ENCODE measurements around the gene ARHGAP22. TPM values are rescaled to one million over a fixed set of nuclear protein-coding genes. Genes with fewer than 3 reads are reported as not detected.

The ARHGAP22 gene
- total RNA-seq, 1 donor from 2014 or later = 86.3 TPM

DNA sequence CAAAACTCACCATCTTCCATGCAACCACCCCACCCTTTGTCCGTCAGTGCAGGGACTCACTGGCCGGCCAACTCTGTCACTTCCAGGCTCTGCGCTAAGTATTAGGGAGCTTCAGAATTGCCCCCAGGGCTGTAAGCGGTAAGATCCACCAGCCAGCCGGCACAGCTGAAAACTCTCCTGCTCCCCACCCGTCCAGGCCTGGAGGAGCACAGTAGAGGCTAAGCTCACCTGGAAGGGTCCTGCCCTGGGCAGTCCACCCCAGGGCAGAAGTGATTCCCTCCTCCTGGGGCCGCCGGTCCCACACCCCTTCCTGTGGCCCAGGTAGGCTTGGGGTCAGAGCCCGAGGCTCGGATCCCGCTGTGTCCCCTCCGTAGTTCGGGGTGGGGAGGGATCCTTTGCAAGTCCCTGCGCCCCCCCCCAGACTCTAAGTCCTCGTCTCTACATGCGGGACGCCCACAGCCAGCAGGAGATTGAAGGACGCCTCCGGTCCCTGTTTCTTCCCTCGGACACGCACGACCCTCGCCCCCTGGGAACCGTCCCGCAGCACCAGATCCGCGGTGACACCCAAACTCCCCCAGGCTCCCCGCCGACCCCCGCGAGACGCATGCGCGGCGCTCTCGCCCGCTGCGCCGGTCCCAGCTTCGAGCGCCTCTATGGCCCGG lies 138.9 kb downstream of the ARHGAP22 start:
- DNase-seq (ENCODE audit: low read depth, low spot score) = no peak

DNA sequence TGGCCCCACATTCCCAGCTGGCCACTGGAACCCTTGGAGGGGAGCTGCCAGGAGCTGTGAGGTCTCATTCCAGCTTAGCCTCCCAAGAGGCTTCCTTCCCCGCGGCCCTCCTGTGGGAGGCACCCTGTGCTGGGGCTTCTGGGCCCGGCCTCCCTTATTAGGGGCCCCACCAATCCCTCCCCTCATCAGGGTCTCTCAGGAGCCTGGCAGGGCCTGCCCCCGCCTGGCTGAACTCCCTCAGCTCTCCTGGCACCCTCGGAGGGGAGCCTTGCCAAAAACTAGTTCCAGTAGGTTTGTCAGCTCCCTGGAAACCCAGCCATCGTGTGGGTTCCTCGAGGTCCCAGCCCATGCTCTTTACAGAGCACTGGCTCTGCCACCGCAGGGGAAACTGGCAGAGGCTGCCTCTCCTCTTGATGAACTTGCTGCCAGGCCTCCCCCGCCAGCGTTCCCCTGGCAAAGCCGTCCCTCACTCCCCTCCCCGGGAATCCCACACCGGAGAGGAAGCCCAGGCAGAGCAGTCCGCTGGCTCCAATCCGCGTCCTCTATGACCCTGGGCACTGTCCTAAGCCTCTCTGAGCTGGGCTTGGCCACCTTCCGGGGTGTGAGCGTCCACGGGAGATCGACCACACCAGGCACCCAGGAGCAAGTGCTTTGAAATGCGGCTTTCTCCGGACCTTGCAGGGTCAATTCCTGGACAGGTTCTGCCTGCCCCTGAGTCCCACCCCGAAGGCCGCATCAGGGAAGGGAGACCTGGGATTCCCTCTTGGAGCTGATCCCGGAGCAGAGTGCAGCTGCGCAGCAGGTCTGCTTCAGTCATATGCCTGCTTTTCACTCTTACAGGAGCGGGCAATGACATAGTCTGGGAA lies 139.8 kb downstream of the ARHGAP22 start:
- DNase-seq (ENCODE audit: low read depth, low spot score) = no peak

DNA sequence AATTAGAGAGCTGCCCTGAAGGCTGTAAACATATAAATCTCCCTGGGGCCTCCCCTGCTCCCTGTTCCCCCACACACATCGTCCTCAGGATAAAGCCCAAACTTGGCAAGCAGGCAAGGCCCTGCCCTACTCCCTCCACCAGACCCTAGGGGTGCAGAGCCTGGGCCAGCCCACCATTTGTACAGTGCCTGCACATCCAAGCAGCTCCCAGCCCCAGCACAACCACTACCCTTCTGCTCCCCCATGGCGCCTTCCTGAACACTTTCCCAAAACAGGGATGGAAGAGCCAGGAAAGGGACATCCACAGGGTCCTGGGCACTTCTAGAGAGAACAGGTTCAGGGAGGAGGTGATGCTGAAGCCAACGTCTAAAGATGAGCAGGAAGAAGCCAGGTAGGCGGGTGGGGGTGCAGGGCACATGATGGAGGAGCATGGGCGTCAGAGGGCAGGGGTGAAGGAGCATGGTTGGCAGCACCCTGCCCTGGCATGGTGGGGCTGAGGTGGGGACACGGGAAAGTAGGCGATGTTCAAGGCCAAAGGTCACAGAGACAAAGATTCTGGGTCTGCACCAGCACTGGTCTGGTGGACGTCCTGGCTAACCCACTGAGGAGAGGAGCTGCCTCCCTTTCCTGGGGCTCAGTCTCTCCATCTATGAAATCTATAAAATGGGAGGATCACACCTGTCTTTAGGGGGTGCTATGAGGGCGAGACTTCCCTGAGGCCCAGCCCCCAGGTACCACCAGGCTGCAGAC lies 140.6 kb downstream of the ARHGAP22 start:
- DNase-seq (ENCODE audit: low read depth, low spot score) = no peak

DNA sequence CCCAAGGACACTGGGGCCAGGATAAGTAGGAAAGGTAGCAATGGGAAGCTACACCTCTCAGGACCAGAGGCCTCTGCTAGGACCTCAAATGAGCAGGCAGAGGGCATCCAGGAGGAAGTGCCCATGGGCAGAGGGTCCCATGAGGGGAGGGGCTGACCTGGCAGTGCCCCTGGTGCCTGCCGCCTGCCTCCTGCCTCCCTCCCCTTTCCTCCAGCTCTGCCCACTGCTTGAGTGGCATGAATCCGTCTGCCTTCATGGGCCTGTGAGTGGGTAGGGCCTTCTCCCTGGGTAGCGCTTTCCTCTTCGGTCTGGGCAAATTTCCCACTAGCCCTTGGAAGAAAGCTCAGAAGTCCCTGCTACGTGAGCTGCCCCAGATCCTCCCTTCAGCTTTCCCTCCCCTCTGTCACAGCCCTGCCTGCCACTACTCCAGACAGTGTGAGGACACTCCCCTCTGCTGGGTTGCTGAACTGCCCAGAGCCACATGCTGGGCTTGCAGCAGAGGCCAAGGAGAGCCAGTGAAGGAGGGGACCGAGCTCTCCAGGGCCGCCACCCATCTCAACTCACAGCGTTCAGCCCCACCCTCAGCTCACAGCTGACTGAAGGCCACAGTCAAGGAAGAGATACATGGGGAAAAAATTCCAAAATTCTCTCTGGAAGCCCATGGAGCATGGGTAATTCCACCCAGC lies 141.4 kb downstream of the ARHGAP22 start:
- DNase-seq (ENCODE audit: low read depth, low spot score) = no peak

DNA sequence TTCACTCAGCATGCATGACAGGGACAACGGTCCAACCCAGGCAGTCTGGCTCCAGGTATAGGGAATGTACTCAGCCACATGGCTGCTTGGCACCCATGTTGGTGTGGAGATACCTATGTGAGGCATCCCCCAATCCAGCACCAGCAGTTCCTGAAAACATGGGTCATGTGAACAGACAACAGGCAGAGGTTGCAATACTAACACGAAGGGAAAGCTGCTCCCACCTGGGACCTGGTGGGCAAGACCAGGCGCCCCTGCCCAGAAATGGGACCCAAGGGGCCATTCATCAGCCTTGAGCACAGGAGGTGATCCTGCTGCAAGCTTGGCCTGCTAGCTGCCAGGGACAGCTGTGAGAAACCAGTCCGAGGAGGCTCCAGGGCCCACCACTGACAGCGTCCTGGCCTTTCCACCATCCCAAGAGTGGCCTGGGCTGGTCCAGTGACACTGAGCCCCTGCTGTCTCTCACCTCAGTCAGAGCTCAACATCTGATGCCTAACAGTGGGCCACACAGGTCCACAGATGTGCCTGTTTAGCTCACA lies 142.3 kb downstream of the ARHGAP22 start:
- no peak for DNase-seq (ENCODE audit: low read depth, low spot score)

DNA sequence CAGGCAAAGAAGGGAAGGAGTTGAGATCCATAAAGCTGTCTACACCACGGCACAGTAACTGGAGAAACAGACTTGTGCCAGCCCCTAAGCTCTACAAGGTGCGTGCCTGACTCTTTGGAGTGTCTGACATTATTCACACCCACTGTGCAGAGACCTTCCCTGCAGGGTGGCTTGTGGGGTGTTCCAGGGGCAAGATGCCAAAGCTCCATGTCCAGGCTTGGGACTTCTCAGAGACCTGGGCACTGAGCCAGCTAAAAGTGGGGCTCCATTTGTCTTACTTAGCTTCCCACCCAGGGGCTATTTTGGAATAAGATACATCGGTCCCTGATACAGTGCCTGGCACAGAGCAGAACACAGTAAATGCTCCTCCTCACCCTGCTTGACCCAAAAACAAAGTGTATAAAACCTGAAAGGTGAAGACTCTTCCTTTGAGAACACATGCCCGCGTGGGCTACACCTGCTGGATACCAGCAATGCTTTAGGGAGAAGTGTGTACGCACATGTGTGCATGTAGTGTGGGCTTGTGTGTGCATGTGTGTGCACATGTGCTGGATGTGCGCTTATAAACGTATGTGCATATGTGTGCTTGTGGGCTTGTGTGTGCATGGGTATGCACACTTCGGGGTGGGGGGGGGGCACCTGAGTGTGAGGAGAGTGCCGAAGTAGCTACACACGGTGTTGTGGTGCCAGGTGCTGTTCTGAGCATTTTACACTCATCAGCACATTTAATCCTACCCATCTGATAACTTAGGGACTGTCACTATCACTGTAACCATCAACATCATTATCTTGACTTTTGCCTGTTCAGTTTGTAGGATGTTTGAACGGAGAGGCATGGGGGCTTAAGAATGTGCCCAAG lies 143.0 kb downstream of the ARHGAP22 start:
- DNase-seq (ENCODE audit: low read depth, low spot score) = no peak

DNA sequence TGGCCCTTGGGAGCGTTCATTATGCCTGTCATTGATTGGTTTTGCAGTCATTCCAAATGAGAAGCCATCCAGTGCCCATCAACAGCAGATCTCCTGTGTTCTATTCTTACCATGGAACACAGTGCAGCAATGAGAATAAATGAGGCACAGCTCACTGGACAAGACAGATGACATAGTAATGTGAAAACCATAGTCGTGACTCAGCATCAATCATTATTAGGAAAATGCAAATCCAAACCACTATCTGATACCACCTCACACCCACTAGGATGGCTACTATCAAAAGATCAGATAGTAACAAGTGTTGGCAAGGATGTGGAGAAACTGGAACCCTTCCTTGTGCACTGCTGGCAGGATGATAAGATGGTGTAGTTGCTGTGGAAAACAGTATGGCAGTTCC lies 144.7 kb downstream of the ARHGAP22 start:
- DNase-seq (ENCODE audit: low read depth, low spot score) = no peak

DNA sequence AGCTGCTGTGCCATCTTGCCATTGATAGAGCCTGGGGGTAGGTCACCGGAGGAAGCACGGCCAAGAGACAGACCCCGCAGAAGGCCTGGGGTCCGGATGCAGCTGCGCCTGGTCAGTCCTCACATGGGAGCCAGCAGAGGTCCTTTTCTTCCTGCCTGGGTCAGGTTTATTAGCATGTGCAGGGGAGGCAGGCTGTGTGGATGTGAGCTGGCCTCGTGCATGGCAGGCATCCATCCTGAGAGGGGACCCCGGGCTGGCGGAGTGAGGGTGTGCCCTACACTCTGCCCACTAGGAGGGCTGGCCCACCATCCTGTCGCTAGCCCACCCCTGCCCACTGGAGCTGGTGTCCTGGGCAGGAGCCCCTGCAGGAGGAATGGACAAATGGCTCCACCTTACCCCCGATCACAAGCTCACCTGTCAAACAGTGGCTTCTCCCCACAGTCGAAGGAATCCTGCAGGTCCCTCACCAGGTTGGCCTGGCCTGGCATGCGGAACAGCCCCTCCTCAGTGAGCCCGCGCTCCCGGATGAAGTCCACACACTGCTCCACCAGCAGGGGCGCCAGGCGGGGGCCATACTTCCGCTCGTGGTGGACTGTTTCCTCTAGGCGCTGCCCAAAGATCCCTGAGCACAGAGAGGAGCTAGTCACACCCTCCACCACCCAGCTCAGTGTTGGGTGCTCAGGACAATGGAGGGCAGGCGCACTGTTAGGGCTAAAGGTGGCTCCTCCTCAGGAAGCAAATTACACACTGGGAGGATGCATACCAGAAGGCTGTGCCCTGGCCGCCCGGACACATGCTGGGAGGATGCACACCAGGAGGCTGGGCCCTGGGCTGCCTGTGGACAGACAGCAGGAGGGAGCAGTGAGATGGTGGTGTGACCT lies 145.4 kb downstream of the ARHGAP22 start:
- DNase-seq (ENCODE audit: low read depth, low spot score) = no peak

DNA sequence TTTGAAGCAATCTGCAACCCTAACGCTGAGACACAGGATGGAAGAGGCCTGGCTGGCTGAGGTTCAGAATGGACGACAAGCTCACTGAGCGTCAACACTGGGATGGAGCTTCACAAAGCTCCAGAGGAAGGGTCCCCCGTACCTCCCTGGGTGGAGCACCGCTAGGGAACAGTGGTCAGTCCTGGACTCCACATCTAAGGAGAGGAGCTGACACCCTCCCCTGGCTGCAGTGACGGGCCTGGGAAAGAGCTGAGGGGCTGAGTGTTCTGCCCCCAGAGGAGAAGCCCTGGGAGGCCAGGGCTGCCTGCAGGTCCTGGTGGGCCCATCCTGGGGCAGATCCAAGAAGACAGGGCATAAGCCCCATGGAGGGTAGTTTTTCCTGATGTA lies 146.2 kb downstream of the ARHGAP22 start:
- DNase-seq (ENCODE audit: low read depth, low spot score) = no peak

DNA sequence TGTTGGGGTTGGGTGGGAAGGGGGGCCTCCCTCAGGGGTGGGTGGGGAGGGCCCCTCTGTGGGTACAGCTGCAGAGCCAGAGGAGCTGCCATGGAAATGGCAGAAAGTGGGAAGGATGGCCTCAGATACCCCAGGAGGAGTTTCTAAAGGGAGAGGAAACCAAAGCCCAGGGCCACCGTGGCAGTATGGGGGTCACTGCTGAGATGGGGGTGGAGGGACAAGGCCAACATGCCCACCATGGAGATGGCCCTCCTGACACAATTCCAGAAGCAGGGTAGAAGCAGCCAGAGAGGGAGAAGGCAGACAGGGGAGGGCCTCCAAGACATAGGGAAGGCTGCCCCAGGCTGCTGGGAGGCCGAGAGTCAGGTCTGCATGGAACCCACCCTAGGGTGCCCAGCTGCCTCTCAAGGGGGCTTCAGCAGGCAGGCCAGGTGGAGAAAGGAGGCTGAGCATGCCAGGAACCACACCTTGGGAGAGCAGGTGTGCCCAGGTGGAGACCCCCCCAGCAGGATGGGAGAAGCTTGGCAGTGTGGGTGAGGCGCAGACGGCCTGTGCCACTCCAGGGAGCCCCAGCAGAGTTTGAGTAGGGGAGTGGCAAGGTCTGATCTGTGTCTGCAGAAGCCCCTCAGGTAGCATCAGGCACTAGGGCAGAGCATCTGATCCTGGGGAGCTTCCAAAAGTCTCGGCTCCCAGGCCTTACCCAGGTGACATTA lies 146.8 kb downstream of the ARHGAP22 start:
- DNase-seq (ENCODE audit: low read depth, low spot score) = no peak

DNA sequence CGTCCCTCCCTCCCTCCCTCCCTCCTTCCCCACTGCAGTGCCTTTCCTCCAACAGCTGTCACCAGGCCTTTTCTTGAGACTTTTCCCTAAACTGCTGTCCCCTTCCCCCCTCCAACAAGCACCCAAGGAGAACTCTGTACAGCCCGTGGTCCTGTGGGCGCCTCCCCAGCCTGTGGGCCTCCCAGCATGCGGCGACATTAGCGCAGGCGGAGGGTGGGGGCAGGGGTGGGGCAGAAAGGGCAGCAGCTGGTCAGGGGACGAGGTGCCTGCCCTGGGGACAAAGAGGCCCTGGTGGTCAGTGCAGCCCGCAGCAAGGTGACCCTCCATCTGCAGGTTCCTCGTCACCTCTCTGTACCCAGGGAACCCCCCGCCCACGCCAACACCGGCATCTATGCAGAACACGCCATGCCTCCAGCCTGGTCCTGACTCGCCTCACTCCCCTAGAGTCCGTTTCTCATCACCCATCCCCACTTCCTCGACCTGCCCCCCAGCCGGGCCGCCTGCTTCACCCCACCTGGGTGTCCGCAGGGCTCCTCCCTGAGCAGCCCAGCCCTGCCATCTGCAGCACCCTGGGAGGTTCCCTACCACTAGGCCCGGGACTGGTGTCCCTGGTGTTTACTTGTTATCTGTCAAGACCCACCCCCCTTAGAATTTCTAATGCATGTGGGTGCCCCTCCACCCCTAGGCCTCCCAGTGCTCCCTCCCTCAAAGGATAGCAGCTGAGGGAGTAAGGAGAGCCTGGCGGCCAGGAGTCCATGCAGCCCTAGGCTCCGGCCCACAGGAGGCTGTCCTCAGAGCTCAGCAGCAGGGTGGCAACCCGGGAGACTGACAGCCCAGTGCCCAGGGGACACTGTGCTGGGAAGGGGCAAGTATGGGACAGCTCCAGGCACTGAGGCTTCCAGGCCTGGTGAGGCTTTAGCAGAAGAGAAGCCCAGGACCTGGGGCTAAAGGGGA lies 147.8 kb downstream of the ARHGAP22 start:
- no peak for DNase-seq (ENCODE audit: low read depth, low spot score)

DNA sequence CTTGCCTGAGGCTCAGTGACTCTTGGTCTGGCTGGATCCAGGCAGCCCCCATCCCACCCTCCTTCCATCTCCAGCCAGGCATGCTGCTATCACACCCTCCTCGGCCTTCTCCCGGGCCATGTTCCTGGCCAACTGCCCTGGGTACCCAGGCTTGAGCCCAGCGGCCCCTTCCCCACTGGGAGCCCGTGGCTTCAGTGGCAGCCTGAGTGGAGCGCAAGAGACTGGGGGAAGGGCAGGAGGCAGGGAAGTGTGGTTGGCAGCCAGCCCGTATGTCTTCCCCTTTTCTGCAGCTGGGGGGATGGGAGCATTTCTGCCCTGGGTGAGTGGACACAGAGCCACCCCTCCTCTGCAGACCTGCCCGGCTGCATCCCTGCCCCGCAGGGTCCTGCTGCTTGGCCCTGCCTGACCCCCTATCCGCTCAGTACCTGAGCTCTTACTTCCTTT lies 148.5 kb downstream of the ARHGAP22 start:
- DNase-seq (ENCODE audit: low read depth, low spot score) = no peak

DNA sequence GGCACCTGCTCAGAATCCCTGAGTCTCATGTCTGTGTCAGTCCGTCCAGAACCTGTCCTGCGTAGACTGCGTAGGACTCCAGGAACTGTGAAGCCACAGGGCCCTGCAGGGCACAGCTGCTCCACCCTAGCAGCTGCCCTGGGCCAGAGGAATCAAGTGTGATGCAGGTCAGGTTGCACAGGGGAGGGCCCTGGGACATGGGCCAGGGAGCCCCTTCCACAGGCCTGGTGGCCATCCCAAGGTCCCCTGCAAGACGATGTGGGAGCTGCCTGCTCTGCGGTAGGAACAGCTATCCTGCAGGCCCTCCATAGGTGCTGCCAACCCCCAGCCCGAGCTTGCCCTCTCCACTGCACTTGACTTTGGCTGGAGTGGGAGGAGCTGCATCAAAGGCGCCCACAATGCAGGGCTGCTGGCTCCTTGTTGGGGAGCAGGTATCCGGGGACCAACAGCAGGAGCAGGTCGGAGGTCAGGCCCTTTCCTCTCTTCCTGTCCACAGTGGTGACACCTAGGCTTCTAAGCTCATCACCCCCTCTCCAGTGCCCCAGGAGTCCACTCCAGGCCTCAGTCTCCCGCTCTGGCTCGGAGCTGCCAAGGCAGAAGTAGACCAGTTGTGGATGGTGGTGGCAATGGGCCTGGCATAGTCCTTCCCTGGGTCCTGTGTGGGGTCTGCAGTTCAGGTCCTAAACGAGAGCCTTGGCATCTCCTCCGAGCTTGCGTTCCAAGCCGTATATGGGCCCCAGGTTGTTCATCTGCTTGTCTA lies 149.3 kb downstream of the ARHGAP22 start:
- no peak for DNase-seq (ENCODE audit: low read depth, low spot score)

DNA sequence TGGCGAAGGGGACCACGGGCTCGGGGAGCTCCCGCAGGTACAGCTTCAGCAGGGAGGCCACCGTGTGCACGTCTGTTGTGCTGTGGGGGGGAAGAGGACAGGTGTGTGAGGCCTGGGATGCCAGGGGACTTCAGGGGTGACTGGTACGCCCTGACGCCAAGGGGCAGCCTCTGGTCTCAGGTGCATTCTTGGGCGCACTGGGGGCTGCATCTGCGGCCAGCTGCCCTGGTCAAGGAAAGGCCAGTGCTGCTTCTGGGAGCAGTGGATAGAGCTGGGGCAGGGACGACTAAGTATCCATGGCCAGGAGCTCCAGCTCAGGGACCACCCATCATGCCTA lies 149.8 kb downstream of the ARHGAP22 start:
- no peak for DNase-seq (ENCODE audit: low read depth, low spot score)

DNA sequence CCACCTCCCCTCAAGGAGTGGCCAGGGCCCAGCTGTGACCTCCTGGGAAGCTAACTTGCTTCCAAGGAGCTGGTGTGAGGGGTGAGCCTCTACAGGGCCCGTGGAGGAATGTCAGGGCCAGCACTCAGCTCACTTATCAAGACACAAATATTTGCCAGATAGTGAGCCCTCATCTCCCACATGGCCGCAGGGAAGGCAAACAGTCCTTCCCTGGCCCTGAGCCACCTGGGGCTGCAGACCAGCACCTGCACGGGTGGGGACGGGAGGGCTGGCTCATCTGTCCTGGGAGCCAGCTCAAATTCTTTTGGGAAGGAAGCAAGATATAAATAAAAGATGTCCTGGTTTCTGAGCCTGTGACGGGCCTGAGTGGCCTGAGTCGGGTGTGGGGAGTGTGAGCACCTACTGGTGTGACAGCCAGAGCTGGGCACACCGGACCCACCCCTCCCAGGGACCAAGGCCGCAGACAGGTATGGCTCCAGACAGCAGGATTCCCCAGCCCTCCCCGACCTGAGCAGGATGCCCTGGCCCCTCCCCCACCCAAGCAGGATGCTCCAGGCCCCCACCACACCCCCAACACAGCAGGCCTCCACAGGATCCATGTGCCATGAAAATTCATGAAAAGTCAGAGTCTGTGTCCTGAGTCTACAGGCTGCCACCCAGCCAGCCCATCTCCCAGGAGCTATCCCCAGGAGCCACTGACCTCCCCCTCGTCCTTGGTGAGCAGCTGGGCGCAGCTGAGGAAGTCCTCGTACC lies 150.4 kb downstream of the ARHGAP22 start:
- DNase-seq (ENCODE audit: low read depth, low spot score) = no peak

Measured in pulmonary artery endothelial cell (primary cell).